ENCODE results near the gene DAGLB.
A peak's percentile ranks its signal among the peaks of the same experiment; 100 is the strongest.

DAGLB gene

GRCh38 chr7:6447581-6448199 lies at the start of gene DAGLB:
TSS of gene DAGLB (minus strand) at chr7:6447954. CDS start at chr7:6447842, 112 bp downstream.
- intact Hi-C loops (cut with DNase I), result no loop called here
- peak; percentile 69 to 95 (median 88) for DNase-seq

DNA sequence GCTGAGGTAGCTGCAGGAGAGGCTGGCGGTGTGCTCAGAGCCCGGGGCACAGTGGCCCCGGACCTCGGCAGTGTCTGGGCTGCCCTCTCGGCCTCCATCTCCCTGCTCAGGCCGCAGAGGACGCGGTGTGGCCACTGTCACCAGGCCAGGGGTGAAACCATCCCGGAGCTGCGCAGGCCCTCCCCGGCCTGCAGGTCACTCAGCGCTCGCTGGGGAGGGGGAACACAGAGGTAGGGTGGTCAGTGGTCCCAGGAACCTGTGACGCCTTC lies 49.8 kb upstream of the DAGLB start:
- intact Hi-C loops (cut with DNase I), result no loop called here

GRCh38 chr7:6496842-6497636 lies 49.3 kb upstream of the DAGLB start:
- no peak for DNase-seq
- intact Hi-C loops (cut with DNase I), result no loop called here

More for the DNA sequence above, 49.8 kb upstream of the DAGLB start:
- DNase-seq, result no peak

GRCh38 chr7:6495597-6496262 lies 48.0 kb upstream of the DAGLB start:
- intact Hi-C loops (cut with DNase I), result no loop called here
- no peak for DNase-seq

DNA sequence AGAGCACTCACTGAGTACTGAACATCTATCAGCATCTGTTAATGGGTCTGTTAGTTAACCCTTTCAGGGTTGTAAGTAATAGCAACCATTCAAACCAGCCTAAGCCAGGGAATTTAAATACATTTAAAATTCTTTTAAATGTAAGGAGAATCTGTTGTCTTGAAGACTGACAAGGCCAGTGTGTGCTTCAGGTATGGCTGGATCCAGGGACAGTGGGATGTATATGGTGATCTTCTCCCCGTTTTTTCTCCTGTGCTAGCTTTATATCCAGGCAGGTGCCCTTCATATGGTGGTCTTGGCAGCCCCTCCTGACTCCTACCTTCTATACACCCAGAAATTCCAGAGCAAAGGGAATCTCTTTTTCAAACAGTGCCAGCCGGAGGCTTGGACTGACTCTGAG lies 46.6 kb upstream of the DAGLB start:
- intact Hi-C loops (cut with DNase I), result no loop called here
- no peak for DNase-seq

GRCh38 chr7:6491194-6491593 lies 43.4 kb upstream of the DAGLB start:
- intact Hi-C loops (cut with DNase I), result no loop called here
- DNase-seq, result no peak

GRCh38 chr7:6489612-6490011 lies 41.9 kb upstream of the DAGLB start:
- DNase-seq, result no peak
- intact Hi-C loops (cut with DNase I), result no loop called here

DNA sequence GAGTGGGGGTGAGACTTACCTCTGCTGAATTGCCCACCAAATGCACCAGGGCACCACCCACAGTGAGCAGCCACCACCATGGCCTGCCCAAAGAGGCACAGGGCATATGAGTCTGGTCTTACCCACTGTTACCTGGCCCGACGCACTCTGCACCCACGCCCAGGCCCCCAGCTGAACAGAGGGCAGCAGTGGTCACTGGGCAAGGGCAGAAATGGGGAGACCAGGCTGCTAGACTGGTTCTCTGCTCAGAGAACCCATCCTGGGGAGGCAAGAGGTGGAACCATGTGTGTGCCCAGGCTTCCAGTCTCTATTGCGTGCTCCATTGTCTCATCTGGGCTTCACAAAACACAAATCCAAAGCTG lies 39.4 kb upstream of the DAGLB start:
- no peak for DNase-seq
- intact Hi-C loops (cut with DNase I), result no loop called here

- intact Hi-C loops (cut with DNase I), result no loop called here
- DNase-seq, result no peak
These were observed 38.9 kb upstream of the DAGLB start for GRCh38 chr7:6486438-6487183.

DNA sequence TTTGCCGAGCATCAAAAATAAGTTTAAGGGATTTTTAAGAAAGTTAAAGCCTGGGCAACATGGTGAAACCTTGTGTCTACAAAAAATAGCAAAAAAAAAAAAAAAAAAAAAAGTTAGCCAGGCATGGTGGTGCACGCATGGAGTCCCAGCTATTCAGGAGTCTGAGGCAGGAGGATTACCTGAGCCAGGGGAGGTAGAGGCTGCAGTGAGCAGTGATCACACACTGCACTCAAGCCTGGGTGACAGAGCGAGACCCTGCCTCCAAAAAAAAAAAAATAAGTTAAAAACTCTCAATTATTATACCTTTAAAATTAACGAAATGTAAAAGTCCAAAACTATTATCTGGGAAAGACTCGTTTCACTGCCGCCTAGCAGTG lies 35.0 kb upstream of the DAGLB start:
- no peak for DNase-seq
- intact Hi-C loops (cut with DNase I), result no loop called here

DNA sequence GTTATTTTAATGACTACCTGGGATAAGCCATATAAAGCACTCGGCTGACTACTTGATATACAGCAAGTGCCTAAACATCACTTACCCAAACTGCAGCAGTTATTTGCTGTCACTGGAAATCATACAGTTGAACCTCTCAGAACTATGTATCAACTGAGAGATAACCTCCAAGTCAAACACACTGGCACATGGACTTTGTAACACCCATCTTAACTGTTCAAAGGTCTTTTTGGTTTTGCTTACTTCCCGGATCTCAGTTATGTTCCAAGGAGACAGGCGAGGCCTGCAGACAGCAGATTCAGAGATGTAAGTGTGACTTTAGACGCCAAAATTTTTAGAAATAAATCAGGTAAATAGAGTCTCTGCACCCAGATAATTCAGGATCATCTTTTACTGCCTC lies 34.6 kb upstream of the DAGLB start:
- DNase-seq, result no peak

GRCh38 chr7:6481445-6481844 lies 33.7 kb upstream of the DAGLB start:
- DNase-seq, result no peak
- intact Hi-C loops (cut with DNase I), result no loop called here

More for the DNA sequence above, 34.6 kb upstream of the DAGLB start:
- intact Hi-C loops (cut with DNase I), result no loop called here

DNA sequence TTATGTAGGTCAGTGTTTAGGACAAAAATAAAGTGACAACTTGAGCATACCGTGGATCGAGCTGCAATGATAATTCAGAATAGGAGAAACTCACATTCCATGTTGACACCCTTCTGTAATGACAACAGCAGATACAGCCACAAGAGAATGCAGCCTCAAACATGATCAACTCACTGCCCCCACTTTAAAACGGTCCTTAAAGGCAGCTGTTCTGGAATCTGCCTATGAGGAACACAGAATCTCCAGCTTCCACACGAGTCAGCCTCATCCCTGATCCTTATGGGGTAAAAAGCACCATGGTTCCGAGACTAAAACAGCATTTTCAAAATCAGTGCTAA lies 32.5 kb upstream of the DAGLB start:
- no peak for DNase-seq
- intact Hi-C loops (cut with DNase I), result no loop called here

GRCh38 chr7:6479067-6479466 lies 31.3 kb upstream of the DAGLB start:
- DNase-seq, result no peak
- intact Hi-C loops (cut with DNase I), result no loop called here

DNA sequence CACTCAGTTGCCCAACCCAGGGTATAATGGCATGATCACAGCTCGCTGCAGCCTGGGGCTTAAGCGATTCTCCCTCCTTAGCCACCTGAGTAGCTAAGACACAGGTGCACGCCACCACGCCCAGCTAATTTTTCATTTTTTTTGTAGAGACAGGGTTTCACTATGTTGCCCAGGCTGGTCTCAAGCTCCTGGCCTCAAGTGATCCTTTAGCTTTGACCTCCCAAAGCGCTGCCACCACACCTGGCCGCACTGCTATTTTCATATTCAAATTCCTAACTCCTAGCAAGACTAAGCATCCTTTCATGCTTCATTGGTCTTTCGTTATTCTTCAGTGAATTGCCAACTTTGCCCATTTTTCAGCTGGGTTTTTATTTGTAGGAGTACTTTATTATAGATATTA lies 30.4 kb upstream of the DAGLB start:
- DNase-seq, result no peak
- intact Hi-C loops (cut with DNase I), result no loop called here

GRCh38 chr7:6477318-6477660 lies 29.5 kb upstream of the DAGLB start:
- no peak for DNase-seq
- intact Hi-C loops (cut with DNase I), result no loop called here

- intact Hi-C loops (cut with DNase I), result no loop called here
- peak in 1 of 42 donors; percentile 9 for DNase-seq
These were observed 29.0 kb upstream of the DAGLB start for GRCh38 chr7:6476596-6477317.

DNA sequence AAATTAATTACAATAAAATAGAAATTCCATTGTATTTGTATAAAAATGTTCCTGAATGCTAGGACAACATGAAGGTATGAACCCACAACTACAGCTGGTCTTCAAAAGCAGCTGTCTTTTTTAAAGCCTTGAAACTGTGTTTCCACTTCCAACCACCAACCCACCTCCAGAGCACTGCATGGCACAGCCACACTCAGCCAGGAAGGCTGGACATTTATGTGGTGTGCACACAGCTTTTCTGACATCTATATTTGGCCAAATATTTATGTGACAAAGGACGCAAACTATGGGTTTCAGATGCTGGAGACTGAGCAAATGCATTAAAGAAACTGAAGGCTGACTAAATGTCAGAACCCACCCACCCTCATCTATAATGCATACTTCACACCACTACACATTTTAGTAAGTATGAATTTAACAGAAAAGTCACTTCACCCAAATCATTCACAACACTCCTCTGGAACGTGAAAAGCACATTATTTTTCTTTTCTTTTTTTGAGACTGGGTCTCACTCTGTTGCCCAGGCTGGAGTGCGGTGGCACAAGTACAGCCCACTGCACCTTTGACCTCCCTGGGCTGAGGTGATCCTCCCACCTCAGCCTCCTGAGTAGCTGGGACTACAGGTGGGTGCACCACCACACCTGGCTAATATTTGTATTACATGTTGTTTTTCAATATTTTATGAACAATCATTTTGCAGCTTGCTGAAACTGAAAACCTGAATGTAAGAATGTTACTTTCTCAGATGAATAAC lies 27.9 kb upstream of the DAGLB start:
- intact Hi-C loops (cut with DNase I), result no loop called here
- no peak for DNase-seq

DNA sequence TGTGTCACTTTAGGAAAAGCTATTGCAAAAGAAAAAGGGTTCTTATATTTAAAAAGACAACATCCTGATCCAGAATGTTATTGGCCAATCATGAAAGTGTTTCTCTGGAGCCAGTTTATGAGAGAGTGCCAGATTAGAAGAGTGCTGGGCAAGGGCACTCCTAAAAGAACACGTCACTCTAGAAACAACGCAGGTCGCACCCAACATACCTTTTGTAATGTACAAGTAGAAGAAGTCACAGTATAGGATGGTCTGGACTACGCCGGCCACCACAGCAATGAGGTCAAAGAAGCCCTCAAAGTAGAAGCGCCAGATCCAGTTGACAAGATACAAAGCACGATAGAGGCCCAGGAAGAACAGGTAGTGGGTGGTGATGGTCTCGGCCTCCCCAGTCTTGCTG lies 18.1 kb upstream of the DAGLB start:
- intact Hi-C loops (cut with DNase I), result no loop called here
- no peak for DNase-seq
